KMS-11 (cell line): ENCODE results near the gene ASPHD2.
"Not testable (repeated sequence)": the region's sequence is repeated elsewhere in the genome, so short reads cannot be mapped to it uniquely, and the experiment has no call there.

Experiments
- H2AFZ ChIP-seq: fragments of 200-600 bp; sonication (generic); 2 replicates; pipeline ENCODE4 v1.6.1; 2016; ENCODE audit warnings: antibody characterized with exemption, mixed run types, low read depth
- H3K27ac ChIP-seq: fragments of 200-600 bp; sonication (generic); 2 replicates; pipeline ENCODE4 v1.6.1; 2016; ENCODE audit warnings: mild to moderate bottlenecking, mixed run types
- H3K27me3 ChIP-seq: fragments of 200-600 bp; sonication (generic); 2 replicates; pipeline ENCODE4 v1.6.1; 2017; ENCODE audit warnings: mild to moderate bottlenecking, low read depth, mixed run types, moderate library complexity; ENCODE audit not compliant: insufficient read depth
- H3K36me3 ChIP-seq: fragments of 200-600 bp; sonication (generic); 2 replicates; pipeline ENCODE4 v1.6.1; 2017; ENCODE audit warnings: mild to moderate bottlenecking, mixed run types; ENCODE audit not compliant: insufficient read depth
- H3K4me1 ChIP-seq: fragments of 200-600 bp; sonication (generic); 2 replicates; pipeline ENCODE4 v1.6.1; 2016; ENCODE audit warnings: mild to moderate bottlenecking, low read depth, mixed run types; ENCODE audit not compliant: poor library complexity, severe bottlenecking
- H3K4me2 ChIP-seq: fragments of 200-600 bp; sonication (generic); 2 replicates; pipeline ENCODE4 v1.7.0; 2016; ENCODE audit warnings: mild to moderate bottlenecking, mixed run types
- H3K4me3 ChIP-seq: fragments of 200-600 bp; sonication (generic); IDR thresholded peaks from 2 replicates; pipeline ENCODE4 v1.6.1; 2017; ENCODE audit warnings: low read depth, low read length, mixed read lengths; ENCODE audit not compliant: insufficient read depth
- H3K79me2 ChIP-seq: fragments of 200-600 bp; sonication (generic); 2 replicates; pipeline ENCODE4 v1.6.1; 2016; ENCODE audit warnings: low read depth, mixed run types; ENCODE audit not compliant: insufficient read depth
- H3K9ac ChIP-seq: fragments of 200-600 bp; sonication (generic); 2 replicates; pipeline ENCODE4 v1.6.1; 2016; ENCODE audit warnings: mild to moderate bottlenecking, mixed run types
- H4K20me1 ChIP-seq: fragments of 200-600 bp; sonication (generic); 2 replicates; pipeline ENCODE4 v1.6.1; 2016; ENCODE audit warnings: mild to moderate bottlenecking, mixed run types; ENCODE audit not compliant: insufficient read depth
- CTCF ChIP-seq: fragments of 200-600 bp; sonication (generic); conservative IDR thresholded peaks from 2 replicates; pipeline ENCODE4 v1.6.1; 2017; ENCODE audit warnings: low read depth, mild to moderate bottlenecking, antibody characterized with exemption, low read length, moderate library complexity, mixed read lengths

Gene ASPHD2

GRCh38 chr22:26435327-26436093, 6.5 kb downstream of the ASPHD2 start:
- TF ChIP-seq CTCF: no peak
- Histone ChIP-seq H3K27ac (no peak overlapping the region), H2AFZ (no peak overlapping the region), H3K36me3 (no peaks in the 10 kb centered on the region), H4K20me1 (no peaks in the 10 kb centered on the region), H3K27me3 (no peaks in the 10 kb centered on the region), H3K9ac (no peak overlapping the region), H3K4me3 (no peak overlapping the region), H3K4me2 (no peak overlapping the region), H3K4me1 (peaks cover 24% of the 10 kb centered on the region), H3K79me2 (0 out of 2 replicates have a peak, but pooled peaks cover 5% of the 10 kb centered on the region)

- H3K4me3 ChIP-seq: no peak overlapping the region
- H3K9ac ChIP-seq: no peak overlapping the region
- H3K4me1 ChIP-seq: peaks cover 9% of the 10 kb centered on the region
- H3K36me3 ChIP-seq: no peaks in the 10 kb centered on the region
- no peak for TF ChIP-seq CTCF
- H3K27me3 ChIP-seq: no peaks in the 10 kb centered on the region
- no peak overlapping the region for H2AFZ ChIP-seq
- H4K20me1 ChIP-seq: no peaks in the 10 kb centered on the region
- H3K79me2 ChIP-seq: 0 out of 2 replicates have a peak, but pooled peaks cover under 1% of the 10 kb centered on the region
- no peak overlapping the region for H3K27ac ChIP-seq
- H3K4me2 ChIP-seq: no peak overlapping the region
Observed at GRCh38 chr22:26436903-26437515, 7.9 kb downstream of the ASPHD2 start.

GRCh38 chr22:26437694-26438392, 8.8 kb downstream of the ASPHD2 start:
- Histone ChIP-seq H2AFZ (no peak overlapping the region), H3K9ac (no peak overlapping the region), H3K4me2 (no peak overlapping the region), H3K4me3 (no peak overlapping the region), H3K27me3 (no peaks in the 10 kb centered on the region), H3K27ac (no peak overlapping the region), H4K20me1 (no peaks in the 10 kb centered on the region), H3K79me2 (no peaks in the 10 kb centered on the region), H3K36me3 (no peaks in the 10 kb centered on the region), H3K4me1 (peaks cover 1% of the 10 kb centered on the region)
- TF ChIP-seq CTCF: no peak

GRCh38 chr22:26438776-26439175, 9.7 kb downstream of the ASPHD2 start:
- not testable (repeated sequence) for H3K27ac ChIP-seq, H3K27me3 ChIP-seq, H3K9ac ChIP-seq, H2AFZ ChIP-seq, H4K20me1 ChIP-seq, H3K4me1 ChIP-seq, H3K36me3 ChIP-seq, H3K4me2 ChIP-seq, H3K4me3 ChIP-seq, H3K79me2 ChIP-seq
